ENCODE data around the gene SIM1. TPM values are rescaled to one million over a fixed set of nuclear protein-coding genes. Genes with fewer than 3 reads are reported as not detected.

SIM1 gene
- polyA plus RNA-seq, 1 experiment, result not detected

GRCh38 chr6:100453701-100454521 is 10.8 kb downstream of the SIM1 start:
- H3K4me3 ChIP-seq (ENCODE audit: low read depth, low read length), result no peak overlapping the region
- TF ChIP-seq, protein P1, sequence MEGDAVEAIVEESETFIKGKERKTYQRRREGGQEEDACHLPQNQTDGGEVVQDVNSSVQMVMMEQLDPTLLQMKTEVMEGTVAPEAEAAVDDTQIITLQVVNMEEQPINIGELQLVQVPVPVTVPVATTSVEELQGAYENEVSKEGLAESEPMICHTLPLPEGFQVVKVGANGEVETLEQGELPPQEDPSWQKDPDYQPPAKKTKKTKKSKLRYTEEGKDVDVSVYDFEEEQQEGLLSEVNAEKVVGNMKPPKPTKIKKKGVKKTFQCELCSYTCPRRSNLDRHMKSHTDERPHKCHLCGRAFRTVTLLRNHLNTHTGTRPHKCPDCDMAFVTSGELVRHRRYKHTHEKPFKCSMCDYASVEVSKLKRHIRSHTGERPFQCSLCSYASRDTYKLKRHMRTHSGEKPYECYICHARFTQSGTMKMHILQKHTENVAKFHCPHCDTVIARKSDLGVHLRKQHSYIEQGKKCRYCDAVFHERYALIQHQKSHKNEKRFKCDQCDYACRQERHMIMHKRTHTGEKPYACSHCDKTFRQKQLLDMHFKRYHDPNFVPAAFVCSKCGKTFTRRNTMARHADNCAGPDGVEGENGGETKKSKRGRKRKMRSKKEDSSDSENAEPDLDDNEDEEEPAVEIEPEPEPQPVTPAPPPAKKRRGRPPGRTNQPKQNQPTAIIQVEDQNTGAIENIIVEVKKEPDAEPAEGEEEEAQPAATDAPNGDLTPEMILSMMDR (IDR thresholded peaks at IDR 0.05; ENCODE audit: low read depth, low read length), result no peak
- H3K27ac ChIP-seq (ENCODE audit: low read depth, low read length), result no peak overlapping the region
- CTCF ChIA-PET, result interaction anchor here (0.6 to 1.2 kb wide), 4 partner anchors 278 to 347 kb away, joined by 3 to 5 read pairs (median 4); no protein-coding TSS in a partner anchor
- POLR2A ChIA-PET, result no interaction called here
- H3K9me3 ChIP-seq (ENCODE audit: control insufficient read depth, insufficient read depth, low read length), result peaks cover 31% of the 10 kb centered on the region
- peaks cover 99% of the 10 kb centered on the region for H3K27me3 ChIP-seq (ENCODE audit: control insufficient read depth, insufficient read depth, low read length)
- DNase-seq (ENCODE audit: low read depth, low spot score), result no peak

DNA sequence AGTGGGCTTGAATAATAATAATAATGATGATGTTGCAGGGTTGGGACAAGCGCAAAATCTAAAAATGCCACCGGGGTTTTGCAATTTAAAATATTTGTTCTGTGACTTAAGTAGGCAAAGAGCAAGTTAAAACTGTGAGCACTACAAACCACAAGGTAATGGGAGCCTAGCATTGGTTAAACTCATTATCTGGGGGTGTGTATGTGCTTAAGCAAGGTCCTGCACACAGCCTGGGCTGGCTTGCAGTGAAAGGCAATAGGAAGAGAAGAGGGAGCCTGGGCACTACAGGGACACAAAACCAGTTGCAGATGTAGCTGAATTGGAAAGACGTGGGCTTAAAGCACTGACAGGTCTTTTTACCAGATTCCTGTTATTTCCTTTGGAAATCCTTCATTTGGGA is 11.7 kb downstream of the SIM1 start:
- Histone ChIP-seq H3K27ac (ENCODE audit: low read depth, low read length) (no peak overlapping the region), H3K9me3 (ENCODE audit: control insufficient read depth, insufficient read depth, low read length) (peaks cover 30% of the 10 kb centered on the region), H3K27me3 (ENCODE audit: control insufficient read depth, insufficient read depth, low read length) (peaks cover 99% of the 10 kb centered on the region), H3K4me3 (ENCODE audit: low read depth, low read length) (no peak overlapping the region)
- ChIA-PET CTCF (interaction anchor here (0.8 to 1.2 kb wide), 2 partner anchors 336 to 338 kb away, joined by 3 to 5 read pairs; no protein-coding TSS in a partner anchor), POLR2A (no interaction called here)
- DNase-seq (ENCODE audit: low read depth, low spot score), result no peak
- TF ChIP-seq, protein P1 (IDR thresholded peaks at IDR 0.05; ENCODE audit: low read depth, low read length), result no peak

DNA sequence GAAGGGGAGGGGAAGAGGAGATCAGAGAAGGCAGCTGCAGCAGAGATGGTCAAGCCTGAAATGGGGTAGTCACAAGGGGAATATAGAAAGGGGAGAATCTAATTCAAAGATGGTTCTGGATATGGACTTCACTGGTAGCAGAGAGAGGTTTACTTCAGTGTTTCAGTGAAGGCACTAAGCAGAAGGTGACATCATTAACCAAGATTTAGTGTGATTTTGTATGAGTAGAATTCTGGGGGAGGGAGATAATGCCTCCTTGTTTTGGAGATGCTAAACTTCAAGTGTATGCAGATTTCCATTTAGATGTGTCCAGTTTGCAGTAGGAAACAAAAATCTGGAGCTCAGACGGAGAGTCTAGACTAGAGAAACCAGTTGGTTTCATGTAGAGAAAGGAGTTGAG is 13.1 kb downstream of the SIM1 start:
- Histone ChIP-seq H3K4me3 (ENCODE audit: low read depth, low read length) (no peak overlapping the region), H3K27me3 (ENCODE audit: control insufficient read depth, insufficient read depth, low read length) (peaks cover 98% of the 10 kb centered on the region), H3K9me3 (ENCODE audit: control insufficient read depth, insufficient read depth, low read length) (peaks cover 25% of the 10 kb centered on the region), H3K27ac (ENCODE audit: low read depth, low read length) (no peak overlapping the region)
- POLR2A ChIA-PET, result no interaction called here
- CTCF ChIA-PET, result interaction anchor here (0.6 to 1.6 kb wide), 2 partner anchors 9 to 345 kb away, joined by 3 read pairs; no protein-coding TSS in a partner anchor
- DNase-seq (ENCODE audit: low read depth, low spot score), result no peak
- TF ChIP-seq, protein P1 (IDR thresholded peaks at IDR 0.05; ENCODE audit: low read depth, low read length), result no peak

GRCh38 chr6:100449239-100449691 is 15.5 kb downstream of the SIM1 start:
- CTCF ChIA-PET, result no interaction called here
- POLR2A ChIA-PET, result no interaction called here
- DNase-seq (ENCODE audit: low read depth, low spot score), result no peak
- Histone ChIP-seq H3K4me3 (ENCODE audit: low read depth, low read length) (no peak overlapping the region), H3K27me3 (ENCODE audit: control insufficient read depth, insufficient read depth, low read length) (peaks cover 95% of the 10 kb centered on the region), H3K27ac (ENCODE audit: low read depth, low read length) (no peak overlapping the region), H3K9me3 (ENCODE audit: control insufficient read depth, insufficient read depth, low read length) (peaks cover 22% of the 10 kb centered on the region; the same call in 1 of the 2 replicates)
- TF ChIP-seq, protein P1 (IDR thresholded peaks at IDR 0.05; ENCODE audit: low read depth, low read length), result no peak

Data from AG04450 (cell line).